Stimulated activated CD4-positive, alpha-beta T cell treated with anti-CD3 and anti-CD28 coated beads, Interleukin-1b, Interleukin-23, amount 100 ng/mL, for 1 hour (primary cell): ENCODE results near the gene SCAI.
"Not testable (repeated sequence)": the region's sequence is repeated elsewhere in the genome, so short reads cannot be mapped to it uniquely, and the experiment has no call there.

Experiments used
- DNase-seq, 2 donors: peaks; one replicate each; pipeline ENCODE4 v3.0.0-alpha.2; 2020; ENCODE audit warnings: low read depth in 2 of 2

The SCAI gene

GRCh38 chr9:125028041-125028440 lies 115.3 kb downstream of the SCAI start:
- DNase-seq = no peak

GRCh38 chr9:125024917-125025316 lies 118.4 kb downstream of the SCAI start:
- no peak for DNase-seq

- no peak for DNase-seq
These were observed 122.3 kb downstream of the SCAI start for GRCh38 chr9:125021069-125021468.

DNA sequence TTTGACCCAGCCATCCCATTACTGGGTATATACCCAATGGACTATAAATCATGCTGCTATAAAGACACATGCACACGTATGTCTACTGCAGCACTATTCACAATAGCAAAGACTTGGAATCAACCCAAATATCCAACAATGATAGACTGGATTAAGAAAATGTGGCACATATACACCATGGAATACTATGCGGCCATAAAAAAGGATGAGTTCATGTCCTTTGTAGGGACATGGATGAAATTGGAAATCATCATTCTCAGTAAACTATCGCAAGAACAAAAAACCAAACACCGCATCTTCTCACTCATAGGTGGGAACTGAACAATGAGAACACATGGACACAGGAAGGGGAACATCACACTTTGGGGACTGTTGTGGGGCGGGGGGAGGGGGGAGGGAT lies 127.7 kb downstream of the SCAI start:
- not testable (repeated sequence) for DNase-seq

GRCh38 chr9:125012013-125012412 lies 131.3 kb downstream of the SCAI start:
- DNase-seq = not testable (repeated sequence)

DNA sequence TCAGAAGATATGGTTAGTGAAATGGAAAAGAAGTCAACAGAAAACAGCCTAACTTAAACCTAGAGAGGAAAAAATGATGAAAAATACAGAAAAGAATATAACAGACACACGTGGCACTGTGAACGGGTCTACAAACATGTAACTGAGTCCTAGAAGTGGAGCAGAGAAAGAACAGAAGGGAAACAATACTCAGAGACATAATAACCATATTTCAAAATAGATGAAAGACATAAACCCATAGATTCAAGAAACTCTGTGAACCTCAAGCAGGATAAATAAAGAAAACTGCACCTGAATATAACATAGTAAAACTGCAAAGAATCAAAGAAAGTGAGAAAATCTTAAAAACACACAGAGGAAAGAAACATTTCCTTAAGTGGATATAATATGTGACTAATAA lies 134.7 kb downstream of the SCAI start:
- no peak for DNase-seq

- no peak for DNase-seq
These were observed 140.0 kb downstream of the SCAI start for GRCh38 chr9:125003332-125003731.

GRCh38 chr9:124983698-124984097 lies 159.6 kb downstream of the SCAI start:
- no peak for DNase-seq

DNA sequence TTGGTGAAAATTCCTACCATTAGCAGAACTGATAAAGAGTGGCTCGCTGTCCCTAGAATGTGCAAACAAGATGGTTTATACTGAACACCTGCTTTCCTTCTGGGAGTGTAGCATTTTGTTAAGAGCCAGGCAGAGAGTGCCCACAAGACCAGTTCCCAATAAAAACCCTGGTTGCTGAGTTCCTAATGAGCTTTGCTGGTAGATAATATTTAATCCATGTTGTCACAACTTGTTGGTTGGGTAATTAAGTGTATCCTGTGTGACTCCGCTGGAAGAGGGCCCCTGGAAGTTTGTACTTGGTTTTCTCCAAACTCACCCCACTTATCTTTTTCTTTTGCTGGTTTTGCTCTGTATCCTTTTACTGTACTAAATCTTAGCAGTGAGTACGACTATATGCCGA lies 162.9 kb downstream of the SCAI start:
- no peak for DNase-seq

DNA sequence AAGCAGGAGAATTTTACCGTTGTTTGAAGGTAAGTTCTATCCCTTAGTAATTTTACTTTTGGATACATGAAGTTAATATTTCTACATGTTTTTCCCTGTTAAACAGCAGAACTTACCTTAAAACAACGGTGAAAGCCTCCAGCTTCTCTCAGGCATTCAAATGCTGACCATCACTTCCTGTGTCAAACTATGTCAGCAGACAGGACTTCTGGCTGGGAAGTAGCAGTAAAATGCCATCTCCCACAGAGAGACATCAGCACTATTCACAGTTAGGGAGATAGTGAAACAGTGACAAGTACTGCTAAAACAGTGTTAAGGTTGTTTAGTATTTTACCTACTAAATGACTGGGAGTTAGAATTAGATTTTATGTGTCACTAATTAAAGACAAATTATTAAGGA lies 168.2 kb downstream of the SCAI start:
- DNase-seq = no peak

DNA sequence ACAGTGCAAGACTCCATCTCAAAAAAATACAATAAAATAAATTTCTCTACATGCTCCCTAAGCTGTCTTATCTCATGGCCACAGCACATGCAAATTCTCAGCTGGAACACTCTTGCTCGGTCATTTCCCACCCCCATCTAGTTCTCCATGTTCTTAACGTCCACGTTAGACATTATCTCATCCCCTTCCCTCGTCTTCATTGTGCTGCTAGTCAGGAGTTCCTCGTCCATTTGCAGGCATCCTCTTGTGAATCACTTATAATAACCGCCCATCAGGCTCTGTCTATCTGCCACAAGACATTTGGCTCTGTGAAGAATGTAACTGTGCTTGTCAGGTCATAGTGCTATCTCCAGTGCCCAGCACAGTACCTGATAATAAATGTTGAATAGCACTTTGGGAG lies 169.5 kb downstream of the SCAI start:
- DNase-seq = no peak

- no peak for DNase-seq
These were observed 171.0 kb downstream of the SCAI start for GRCh38 chr9:124972241-124972770.

- DNase-seq = no peak
These were observed 173.9 kb downstream of the SCAI start for GRCh38 chr9:124969401-124969800.

DNA sequence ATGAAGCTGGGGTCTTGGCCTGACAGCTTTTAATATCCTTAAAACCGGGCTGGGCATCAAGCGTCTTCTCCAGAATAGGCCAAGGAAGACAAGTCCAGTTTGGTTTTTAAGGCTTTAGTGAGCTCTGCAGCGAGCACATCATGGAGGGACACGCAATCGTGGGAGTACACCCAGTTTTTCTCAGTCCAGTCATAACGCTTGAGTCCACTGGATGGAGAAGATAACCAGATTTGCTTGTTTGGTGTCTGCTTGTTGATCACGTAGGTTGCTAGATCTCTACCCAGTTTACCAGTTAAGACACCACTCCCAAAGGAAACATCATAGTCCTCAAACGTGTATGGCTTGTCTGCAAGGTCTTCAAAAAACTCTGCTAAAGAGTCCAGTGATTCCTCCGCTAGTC lies 175.1 kb downstream of the SCAI start:
- DNase-seq = no peak

DNA sequence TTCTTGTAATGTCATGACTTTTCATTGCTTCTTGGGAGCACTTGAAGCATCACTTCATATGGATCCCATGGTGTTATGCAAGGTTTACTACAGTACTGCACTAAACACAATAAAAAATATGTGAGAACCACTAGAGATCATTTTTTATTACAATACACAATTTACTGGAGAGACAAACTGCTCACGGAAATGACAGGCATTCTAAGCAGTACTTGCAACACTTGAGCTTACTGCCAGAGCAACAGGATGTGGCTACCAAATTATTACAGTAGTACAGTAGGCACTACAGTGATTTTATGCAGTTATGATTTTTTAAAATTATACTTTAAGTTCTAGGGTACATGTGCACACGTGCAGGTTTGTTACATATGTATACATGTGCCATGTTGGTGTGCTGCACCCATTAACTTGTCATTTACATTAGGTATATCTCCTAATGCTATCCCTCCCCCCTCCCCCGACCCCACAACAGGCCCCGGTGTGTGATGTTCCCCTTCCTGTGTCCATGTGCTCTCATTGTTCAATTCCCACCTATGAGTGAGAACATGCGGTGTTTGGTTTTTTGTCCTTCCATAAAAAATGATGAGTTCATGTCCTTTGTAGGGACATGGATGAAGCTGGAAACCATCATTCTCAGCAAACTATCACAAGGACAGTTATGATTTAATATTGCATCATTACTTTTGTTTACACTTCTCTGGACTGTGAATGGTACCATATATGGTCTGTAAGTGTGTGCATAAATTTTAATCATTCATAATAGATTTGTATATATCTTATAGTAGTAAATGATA lies 177.4 kb downstream of the SCAI start:
- not testable (repeated sequence) for DNase-seq

DNA sequence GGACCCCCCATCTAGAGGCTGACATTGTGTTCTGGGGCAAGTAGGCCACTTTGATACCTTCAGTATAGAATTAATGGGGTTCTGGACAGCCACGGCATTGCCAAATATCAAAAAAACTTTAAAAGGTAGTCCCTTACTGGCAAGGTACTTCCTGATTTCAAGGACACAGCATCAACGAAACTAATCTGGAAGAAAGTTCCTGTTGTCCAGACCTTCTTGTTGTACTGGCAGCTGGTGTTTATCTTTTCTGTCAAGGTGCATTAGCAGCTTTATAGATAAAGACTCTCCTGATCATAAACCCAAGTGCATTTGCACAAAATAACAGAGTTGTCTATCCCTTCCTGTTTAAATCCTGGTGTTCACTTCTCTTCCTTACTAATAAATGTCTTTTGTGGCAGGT lies 178.7 kb downstream of the SCAI start:
- DNase-seq = no peak

- DNase-seq = no peak
These were observed 179.3 kb downstream of the SCAI start for GRCh38 chr9:124964056-124964455.

- no peak for DNase-seq
These were observed 182.9 kb downstream of the SCAI start for GRCh38 chr9:124960409-124960752.

DNA sequence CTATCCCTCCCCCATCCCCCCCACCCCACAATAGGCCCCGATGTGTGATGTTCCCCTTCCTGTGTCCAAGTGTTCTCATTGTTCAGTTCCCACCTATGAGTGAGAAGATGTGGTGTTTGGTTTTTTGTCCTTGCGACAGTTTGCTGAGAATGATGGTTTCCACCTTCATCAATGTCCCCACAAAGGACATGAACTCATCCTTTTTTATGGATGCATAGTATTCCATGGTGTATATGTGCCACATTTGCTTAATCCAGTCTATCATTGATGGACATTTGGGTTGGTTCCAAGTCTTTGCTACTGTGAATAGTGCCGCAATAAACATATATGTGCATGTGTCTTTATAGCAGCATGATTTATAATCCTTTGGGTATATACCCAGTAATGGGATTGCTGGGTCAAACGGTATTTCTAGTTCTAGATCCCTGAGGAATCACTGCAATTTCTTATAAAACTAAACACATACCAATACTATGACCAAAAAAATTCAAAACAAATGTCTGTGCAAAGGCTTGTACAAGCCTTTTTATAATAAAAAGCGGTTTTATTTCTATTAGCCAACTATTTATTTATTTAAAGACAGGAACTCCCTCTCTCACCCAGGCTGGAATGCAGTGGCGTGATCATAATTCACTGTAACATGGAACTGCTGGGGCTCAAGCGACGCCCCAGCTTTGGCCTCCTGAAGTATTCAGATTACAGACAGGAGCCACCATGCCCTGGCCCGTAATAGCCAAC lies 183.5 kb downstream of the SCAI start:
- not testable (repeated sequence) for DNase-seq

DNA sequence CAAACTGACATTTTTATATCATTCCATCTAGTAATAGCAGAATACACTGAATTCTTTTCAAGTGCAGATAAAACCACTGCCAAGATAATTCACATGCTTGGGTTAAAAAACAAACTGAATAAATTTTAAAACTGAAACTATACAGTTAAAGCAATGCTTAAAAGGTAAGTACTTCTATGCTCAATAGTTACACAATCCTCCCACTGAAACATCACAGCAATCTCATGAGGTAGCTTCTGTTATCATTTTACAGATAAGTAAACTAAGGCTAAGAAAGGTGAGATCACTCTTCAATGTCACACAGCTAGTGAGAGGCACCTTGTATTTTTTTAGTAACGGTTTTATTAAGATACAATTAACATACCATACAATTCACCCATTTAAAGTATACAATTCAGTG lies 189.1 kb downstream of the SCAI start:
- no peak for DNase-seq

DNA sequence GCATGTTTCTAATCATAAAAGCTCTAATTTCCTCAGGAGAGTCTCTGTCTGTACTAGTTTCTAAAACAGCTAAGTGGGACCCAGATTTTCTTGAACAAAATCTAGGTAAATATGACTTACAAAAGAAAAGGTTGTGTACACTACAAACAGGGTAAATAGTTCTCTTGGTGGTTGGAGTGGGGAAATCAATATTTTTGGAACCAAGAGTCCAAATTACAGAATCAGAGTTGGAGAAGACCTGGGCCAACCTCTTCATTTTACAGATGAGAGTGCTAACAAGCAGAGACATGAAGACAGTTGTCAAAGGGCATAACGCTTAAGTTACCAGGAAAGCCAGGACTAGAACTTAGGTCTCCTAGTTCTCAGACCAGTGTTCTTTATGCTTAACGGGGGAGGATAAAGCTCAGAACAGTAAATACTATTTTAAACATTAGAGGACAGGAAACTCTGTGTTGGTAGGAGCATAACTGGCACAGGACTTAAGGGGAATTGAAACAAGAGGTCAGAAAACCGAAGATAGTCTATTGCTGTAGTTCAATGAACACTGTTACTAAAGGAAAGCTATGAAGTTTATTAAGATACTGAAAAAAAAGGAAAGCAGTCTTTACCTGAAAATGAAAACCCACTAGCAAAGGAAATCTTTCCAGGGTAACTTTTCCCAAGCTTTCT lies 193.1 kb downstream of the SCAI start:
- no peak for DNase-seq

DNA sequence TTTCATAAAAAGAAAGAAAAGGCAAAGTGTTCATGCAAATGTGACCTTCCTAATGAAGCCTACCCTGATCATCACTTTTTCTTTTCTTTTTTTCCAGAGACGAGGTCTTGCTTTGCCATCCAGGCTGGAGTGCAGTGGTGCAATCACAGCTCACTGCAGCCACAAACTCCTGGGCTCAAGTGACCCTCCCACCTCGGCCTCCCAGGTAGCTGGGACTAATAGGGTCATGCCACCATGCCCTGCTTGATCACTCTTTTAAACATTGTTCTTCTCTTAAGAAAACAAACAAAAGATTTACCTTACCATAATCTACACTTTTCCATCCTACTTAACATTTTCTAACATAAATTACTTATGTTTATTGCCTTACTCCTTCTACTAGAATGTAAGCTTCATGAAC lies 193.9 kb downstream of the SCAI start:
- DNase-seq = no peak
